Kidney tubule cell (primary cell): ENCODE results near the gene CADPS.

Experiments used
- DNase-seq: peaks from one replicate; pipeline ENCODE4 v3.0.0-alpha.2; 2018; ENCODE audit warnings: low spot score

The CADPS gene

GRCh38 chr3:62812631-62813030 lies 62.6 kb downstream of the CADPS start:
- no peak for DNase-seq

- no peak for DNase-seq
Observed at GRCh38 chr3:62811119-62811518, 64.1 kb downstream of the CADPS start.

- DNase-seq = no peak
Observed at GRCh38 chr3:62809369-62809768, 65.8 kb downstream of the CADPS start.

- DNase-seq = no peak
Observed at GRCh38 chr3:62805580-62806277, 69.5 kb downstream of the CADPS start.

- no peak for DNase-seq
Observed at GRCh38 chr3:62805106-62805505, 70.1 kb downstream of the CADPS start.

- DNase-seq = no peak
Observed at GRCh38 chr3:62803276-62803675, 71.9 kb downstream of the CADPS start.

GRCh38 chr3:62798000-62798399 lies 77.2 kb downstream of the CADPS start:
- no peak for DNase-seq

GRCh38 chr3:62797132-62797531 lies 78.1 kb downstream of the CADPS start:
- DNase-seq = no peak

GRCh38 chr3:62795978-62796657 lies 79.1 kb downstream of the CADPS start:
- DNase-seq = no peak

GRCh38 chr3:62793946-62794345 lies 81.3 kb downstream of the CADPS start:
- DNase-seq = no peak

- no peak for DNase-seq
Observed at GRCh38 chr3:62785384-62785783, 89.8 kb downstream of the CADPS start.

GRCh38 chr3:62781121-62781520 lies 94.1 kb downstream of the CADPS start:
- DNase-seq = no peak

- no peak for DNase-seq
Observed at GRCh38 chr3:62777674-62778073, 97.5 kb downstream of the CADPS start.

GRCh38 chr3:62777130-62777529 lies 98.1 kb downstream of the CADPS start:
- DNase-seq = no peak

GRCh38 chr3:62774221-62774620 lies 101.0 kb downstream of the CADPS start:
- DNase-seq = no peak

- no peak for DNase-seq
Observed at GRCh38 chr3:62771331-62772072, 103.7 kb downstream of the CADPS start.

GRCh38 chr3:62768896-62769295 lies 106.3 kb downstream of the CADPS start:
- no peak for DNase-seq

- DNase-seq = no peak
Observed at GRCh38 chr3:62761711-62762110, 113.5 kb downstream of the CADPS start.

GRCh38 chr3:62761311-62761710 lies 113.9 kb downstream of the CADPS start:
- no peak for DNase-seq

GRCh38 chr3:62758296-62759066 lies 116.7 kb downstream of the CADPS start:
- DNase-seq = no peak

GRCh38 chr3:62757045-62757444 lies 118.2 kb downstream of the CADPS start:
- no peak for DNase-seq

- peak; percentile 28 for DNase-seq
Observed at GRCh38 chr3:62755285-62755684, 119.9 kb downstream of the CADPS start.
